Upper lobe of left lung (tissue), 4 donors: ENCODE measurements around the gene STAG1.

Experiments used
- POLR2A ChIP-seq, 4 donors: fragments of 450-650 bp; IDR thresholded peaks; one replicate each; pipeline ENCODE4 v1.5.1; 2016 to 2017; ENCODE audit warnings: antibody characterized with exemption in 4 of 4, mild to moderate bottlenecking in 2 of 4
- TF ChIP-seq, protein P1 (sequence below), 6 experiments: fragments of 450-650 bp in 4 of 6; fragments of 200-600 bp in 2 of 6; sonication (generic) in 2 of 6; IDR thresholded peaks; one replicate each; pipeline ENCODE4 v1.5.1; 2016 to 2019; ENCODE audit warnings: antibody characterized with exemption in 6 of 6

DNA sequence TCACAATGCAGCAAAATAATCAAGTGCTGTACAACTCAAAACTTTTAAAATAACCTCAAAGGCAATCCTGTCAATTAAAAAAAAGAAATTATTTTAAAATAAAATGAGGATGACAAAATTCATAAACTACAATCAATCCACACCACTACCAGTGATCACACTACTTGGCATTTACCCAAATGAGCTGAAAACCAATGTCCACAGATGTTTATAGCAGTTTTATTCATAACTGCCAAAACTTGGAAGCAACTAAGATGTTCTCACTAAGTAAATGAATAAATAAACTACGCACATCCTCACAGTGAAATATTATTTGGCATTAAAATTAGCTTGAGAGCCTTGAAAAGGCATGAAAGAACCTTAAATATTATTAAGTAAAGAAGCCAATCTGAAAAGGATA, 121.3 kb downstream of the STAG1 start:
- no peak for TF ChIP-seq POLR2A (IDR thresholded peaks at IDR 0.05)
- TF ChIP-seq, protein P1, sequence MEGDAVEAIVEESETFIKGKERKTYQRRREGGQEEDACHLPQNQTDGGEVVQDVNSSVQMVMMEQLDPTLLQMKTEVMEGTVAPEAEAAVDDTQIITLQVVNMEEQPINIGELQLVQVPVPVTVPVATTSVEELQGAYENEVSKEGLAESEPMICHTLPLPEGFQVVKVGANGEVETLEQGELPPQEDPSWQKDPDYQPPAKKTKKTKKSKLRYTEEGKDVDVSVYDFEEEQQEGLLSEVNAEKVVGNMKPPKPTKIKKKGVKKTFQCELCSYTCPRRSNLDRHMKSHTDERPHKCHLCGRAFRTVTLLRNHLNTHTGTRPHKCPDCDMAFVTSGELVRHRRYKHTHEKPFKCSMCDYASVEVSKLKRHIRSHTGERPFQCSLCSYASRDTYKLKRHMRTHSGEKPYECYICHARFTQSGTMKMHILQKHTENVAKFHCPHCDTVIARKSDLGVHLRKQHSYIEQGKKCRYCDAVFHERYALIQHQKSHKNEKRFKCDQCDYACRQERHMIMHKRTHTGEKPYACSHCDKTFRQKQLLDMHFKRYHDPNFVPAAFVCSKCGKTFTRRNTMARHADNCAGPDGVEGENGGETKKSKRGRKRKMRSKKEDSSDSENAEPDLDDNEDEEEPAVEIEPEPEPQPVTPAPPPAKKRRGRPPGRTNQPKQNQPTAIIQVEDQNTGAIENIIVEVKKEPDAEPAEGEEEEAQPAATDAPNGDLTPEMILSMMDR (IDR thresholded peaks at IDR 0.05): no peak
